Neural progenitor cell (in vitro differentiated cells): Measurements from ENCODE around the gene INPP5D.

Experiments used
- EZH2 ChIP-seq: fragments of 200-600 bp; sonication (generic); IDR thresholded peaks from 2 replicates; pipeline ENCODE4 v1.6.1; 2017; ENCODE audit warnings: antibody characterized with exemption, mild to moderate bottlenecking, moderate library complexity
- EZH2phosphoT487 ChIP-seq: fragments of 200-600 bp; sonication (generic); IDR thresholded peaks from 2 replicates; pipeline ENCODE4 v1.6.1; 2017; ENCODE audit warnings: antibody characterized with exemption
- TF ChIP-seq, protein P1 (sequence below): fragments of 200-600 bp; sonication (generic); IDR thresholded peaks from 2 replicates; pipeline ENCODE4 v1.5.1; 2017; ENCODE audit warnings: antibody characterized with exemption, mild to moderate bottlenecking

- TF ChIP-seq, protein P1, sequence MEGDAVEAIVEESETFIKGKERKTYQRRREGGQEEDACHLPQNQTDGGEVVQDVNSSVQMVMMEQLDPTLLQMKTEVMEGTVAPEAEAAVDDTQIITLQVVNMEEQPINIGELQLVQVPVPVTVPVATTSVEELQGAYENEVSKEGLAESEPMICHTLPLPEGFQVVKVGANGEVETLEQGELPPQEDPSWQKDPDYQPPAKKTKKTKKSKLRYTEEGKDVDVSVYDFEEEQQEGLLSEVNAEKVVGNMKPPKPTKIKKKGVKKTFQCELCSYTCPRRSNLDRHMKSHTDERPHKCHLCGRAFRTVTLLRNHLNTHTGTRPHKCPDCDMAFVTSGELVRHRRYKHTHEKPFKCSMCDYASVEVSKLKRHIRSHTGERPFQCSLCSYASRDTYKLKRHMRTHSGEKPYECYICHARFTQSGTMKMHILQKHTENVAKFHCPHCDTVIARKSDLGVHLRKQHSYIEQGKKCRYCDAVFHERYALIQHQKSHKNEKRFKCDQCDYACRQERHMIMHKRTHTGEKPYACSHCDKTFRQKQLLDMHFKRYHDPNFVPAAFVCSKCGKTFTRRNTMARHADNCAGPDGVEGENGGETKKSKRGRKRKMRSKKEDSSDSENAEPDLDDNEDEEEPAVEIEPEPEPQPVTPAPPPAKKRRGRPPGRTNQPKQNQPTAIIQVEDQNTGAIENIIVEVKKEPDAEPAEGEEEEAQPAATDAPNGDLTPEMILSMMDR: no peak
- TF ChIP-seq EZH2 (no peak), EZH2phosphoT487 (no peak)
These were observed 137.9 kb downstream of the INPP5D start for GRCh38 chr2:233198026-233198425.
